ENCODE measurements around the gene CRYZL1.

DNA sequence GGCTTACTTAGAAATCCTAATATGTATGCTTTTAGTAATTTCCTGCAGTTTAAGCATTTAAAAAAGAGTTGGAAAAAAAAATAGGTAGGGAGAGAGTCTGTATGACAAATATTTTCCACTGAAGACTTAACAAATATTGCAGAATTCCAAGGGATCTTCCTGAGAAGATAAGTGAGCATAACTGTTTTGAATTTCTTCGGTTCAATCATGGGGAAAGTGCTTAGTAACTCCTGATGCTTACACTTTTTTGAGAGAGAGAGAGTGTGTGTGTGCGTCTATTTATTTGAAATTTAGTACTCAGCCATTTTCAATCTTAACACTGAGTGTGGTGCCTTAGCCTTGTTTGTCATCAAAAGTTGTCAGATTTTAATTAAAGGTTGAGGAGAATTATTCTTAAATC, 80.2 kb downstream of the CRYZL1 start:
- TF ChIP-seq, protein P1, sequence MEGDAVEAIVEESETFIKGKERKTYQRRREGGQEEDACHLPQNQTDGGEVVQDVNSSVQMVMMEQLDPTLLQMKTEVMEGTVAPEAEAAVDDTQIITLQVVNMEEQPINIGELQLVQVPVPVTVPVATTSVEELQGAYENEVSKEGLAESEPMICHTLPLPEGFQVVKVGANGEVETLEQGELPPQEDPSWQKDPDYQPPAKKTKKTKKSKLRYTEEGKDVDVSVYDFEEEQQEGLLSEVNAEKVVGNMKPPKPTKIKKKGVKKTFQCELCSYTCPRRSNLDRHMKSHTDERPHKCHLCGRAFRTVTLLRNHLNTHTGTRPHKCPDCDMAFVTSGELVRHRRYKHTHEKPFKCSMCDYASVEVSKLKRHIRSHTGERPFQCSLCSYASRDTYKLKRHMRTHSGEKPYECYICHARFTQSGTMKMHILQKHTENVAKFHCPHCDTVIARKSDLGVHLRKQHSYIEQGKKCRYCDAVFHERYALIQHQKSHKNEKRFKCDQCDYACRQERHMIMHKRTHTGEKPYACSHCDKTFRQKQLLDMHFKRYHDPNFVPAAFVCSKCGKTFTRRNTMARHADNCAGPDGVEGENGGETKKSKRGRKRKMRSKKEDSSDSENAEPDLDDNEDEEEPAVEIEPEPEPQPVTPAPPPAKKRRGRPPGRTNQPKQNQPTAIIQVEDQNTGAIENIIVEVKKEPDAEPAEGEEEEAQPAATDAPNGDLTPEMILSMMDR (IDR thresholded peaks at IDR 0.05; ENCODE audit: low read depth, low read length), result no peak
- TF ChIP-seq EZH2phosphoT487 (IDR thresholded peaks at IDR 0.05; ENCODE audit: low read depth), result no peak

All from OCI-LY3 (cell line).